ENCODE results near the gene FIBCD1.

DNA sequence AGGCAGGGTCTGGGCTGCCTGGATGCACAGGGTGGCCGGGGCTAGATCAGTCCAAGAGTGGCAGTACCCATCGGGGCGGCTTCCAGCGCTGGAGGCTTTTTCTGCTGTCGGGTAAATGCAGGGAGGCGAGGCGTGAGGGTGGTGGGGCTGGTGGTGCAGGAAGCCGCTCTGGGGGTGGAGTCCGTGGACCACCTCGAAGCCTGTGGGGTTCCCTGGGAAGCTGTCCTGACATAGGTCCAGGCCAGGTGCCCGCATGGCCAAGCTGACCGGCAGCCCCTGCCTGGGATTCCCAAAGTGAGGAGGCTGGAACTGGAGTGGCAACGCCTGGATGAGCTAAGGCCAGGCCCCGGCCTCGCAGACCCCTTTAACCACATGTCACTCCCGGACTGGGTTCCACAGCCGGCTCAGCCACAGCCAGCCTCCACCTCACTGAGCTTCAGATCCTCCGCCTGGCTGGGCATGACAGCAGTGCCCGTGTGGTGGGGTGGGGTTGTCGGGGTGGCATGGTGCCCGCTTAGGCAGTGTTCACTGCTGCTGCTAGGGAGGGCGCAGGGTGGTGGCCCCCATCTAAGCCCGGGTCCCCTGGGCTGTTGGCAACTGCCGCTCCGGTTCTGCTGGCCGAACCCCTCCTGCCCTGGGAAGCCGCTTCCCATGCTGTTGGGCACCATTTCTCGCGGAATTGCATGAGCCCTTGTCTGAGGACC is 41.0 kb downstream of the FIBCD1 start:
- TF ChIP-seq HDAC6 (IDR thresholded peaks at IDR 0.05; ENCODE audit: low read depth, low read length): no peak
- TF ChIP-seq CTCF (IDR thresholded peaks at IDR 0.05; ENCODE audit: control extremely low read depth in 1 of 3, insufficient read depth in 1 of 3, low read depth in 1 of 3, low read length in 3 of 3): no peak
- TF ChIP-seq POLR2A (IDR thresholded peaks at IDR 0.05; ENCODE audit: control extremely low read depth in 1 of 2, low read depth in 2 of 2, low read length in 2 of 2): no peak
- no peak for TF ChIP-seq MAX (IDR thresholded peaks at IDR 0.05)
- no peak for TF ChIP-seq BACH1 (IDR thresholded peaks at IDR 0.05; ENCODE audit: low read length)
- no peak for TF ChIP-seq TEAD4 (IDR thresholded peaks at IDR 0.05; ENCODE audit: low read depth, low read length)
- no peak for TF ChIP-seq POLR2AphosphoS5 (IDR thresholded peaks at IDR 0.05; ENCODE audit: low read depth, low read length)
- TF ChIP-seq NRF1 (IDR thresholded peaks at IDR 0.05; ENCODE audit: low read depth, low read length): no peak
- TF ChIP-seq CREB1 (IDR thresholded peaks at IDR 0.05): no peak
- no peak for TF ChIP-seq RAD21 (IDR thresholded peaks at IDR 0.05 in 1 of 2, conservative IDR thresholded peaks at IDR 0.05 in 1 of 2; ENCODE audit: low read depth in 2 of 2, low read length in 2 of 2)
